Measurements from ENCODE around the gene GLCCI1.

DNA sequence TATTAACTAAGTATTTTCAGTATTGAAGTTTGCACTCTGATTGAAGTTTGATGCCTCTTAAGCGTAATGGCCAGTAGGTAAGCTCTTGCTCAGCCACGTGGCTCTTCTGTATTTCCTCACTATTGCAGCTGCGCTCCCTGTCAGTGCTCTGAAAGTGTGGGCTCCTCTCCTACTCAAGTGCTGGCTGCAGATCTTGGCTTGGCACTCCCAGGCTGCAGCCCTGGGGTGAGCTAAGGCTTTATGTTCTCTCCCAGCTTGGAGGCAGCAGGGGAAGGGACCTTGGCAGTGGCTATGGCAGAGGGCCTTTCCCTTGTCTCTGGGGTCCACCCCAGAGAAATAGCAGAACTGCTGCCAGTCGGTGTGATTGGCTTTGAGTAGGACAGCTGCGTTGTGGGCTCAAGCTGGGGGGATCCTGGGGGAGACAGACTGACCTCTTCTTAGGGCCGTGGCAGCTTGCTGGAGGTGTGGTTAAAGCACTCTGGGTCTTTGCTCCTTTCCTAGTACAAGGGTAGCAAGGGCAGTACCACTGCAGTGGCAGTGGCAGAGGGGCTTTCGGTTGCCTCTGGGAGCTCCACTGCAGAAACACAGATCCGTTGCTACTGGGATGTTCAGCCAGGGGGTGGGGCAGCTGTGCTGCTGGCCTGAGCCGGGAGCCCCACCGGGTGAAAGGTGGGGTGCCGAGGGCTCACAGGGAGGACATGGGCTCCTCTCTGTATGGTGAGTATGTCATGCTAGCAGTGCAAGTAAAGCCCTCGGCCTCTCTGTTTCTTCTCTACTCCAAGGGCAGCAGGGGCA lies 100.5 kb downstream of the GLCCI1 start:
- TF ChIP-seq ZNF8 (CRISPR knock-in tag; IDR thresholded peaks at IDR 0.05): no peak
- TF ChIP-seq ZFP30 (CRISPR knock-in tag; IDR thresholded peaks at IDR 0.05): no peak
- no peak for TF ChIP-seq PATZ1 (CRISPR knock-in tag; IDR thresholded peaks at IDR 0.05; ENCODE audit: borderline replicate concordance)
- TF ChIP-seq PPARA (CRISPR knock-in tag; IDR thresholded peaks at IDR 0.05; ENCODE audit: borderline replicate concordance): no peak
- TF ChIP-seq GLIS3 (CRISPR knock-in tag; IDR thresholded peaks at IDR 0.05): no peak
- no peak for TF ChIP-seq ZFP3 (CRISPR knock-in tag; IDR thresholded peaks at IDR 0.05)
- TF ChIP-seq, protein P1, sequence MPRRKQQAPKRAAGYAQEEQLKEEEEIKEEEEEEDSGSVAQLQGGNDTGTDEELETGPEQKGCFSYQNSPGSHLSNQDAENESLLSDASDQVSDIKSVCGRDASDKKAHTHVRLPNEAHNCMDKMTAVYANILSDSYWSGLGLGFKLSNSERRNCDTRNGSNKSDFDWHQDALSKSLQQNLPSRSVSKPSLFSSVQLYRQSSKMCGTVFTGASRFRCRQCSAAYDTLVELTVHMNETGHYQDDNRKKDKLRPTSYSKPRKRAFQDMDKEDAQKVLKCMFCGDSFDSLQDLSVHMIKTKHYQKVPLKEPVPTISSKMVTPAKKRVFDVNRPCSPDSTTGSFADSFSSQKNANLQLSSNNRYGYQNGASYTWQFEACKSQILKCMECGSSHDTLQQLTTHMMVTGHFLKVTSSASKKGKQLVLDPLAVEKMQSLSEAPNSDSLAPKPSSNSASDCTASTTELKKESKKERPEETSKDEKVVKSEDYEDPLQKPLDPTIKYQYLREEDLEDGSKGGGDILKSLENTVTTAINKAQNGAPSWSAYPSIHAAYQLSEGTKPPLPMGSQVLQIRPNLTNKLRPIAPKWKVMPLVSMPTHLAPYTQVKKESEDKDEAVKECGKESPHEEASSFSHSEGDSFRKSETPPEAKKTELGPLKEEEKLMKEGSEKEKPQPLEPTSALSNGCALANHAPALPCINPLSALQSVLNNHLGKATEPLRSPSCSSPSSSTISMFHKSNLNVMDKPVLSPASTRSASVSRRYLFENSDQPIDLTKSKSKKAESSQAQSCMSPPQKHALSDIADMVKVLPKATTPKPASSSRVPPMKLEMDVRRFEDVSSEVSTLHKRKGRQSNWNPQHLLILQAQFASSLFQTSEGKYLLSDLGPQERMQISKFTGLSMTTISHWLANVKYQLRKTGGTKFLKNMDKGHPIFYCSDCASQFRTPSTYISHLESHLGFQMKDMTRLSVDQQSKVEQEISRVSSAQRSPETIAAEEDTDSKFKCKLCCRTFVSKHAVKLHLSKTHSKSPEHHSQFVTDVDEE (CRISPR knock-in tag; IDR thresholded peaks at IDR 0.05): no peak
- TF ChIP-seq, protein P2, sequence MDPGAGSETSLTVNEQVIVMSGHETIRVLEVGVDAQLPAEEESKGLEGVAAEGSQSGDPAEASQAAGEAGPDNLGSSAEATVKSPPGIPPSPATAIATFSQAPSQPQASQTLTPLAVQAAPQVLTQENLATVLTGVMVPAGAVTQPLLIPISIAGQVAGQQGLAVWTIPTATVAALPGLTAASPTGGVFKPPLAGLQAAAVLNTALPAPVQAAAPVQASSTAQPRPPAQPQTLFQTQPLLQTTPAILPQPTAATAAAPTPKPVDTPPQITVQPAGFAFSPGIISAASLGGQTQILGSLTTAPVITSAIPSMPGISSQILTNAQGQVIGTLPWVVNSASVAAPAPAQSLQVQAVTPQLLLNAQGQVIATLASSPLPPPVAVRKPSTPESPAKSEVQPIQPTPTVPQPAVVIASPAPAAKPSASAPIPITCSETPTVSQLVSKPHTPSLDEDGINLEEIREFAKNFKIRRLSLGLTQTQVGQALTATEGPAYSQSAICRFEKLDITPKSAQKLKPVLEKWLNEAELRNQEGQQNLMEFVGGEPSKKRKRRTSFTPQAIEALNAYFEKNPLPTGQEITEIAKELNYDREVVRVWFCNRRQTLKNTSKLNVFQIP (CRISPR knock-in tag; IDR thresholded peaks at IDR 0.05; ENCODE audit: borderline replicate concordance, low read depth): no peak
- TF ChIP-seq TOX (CRISPR knock-in tag; IDR thresholded peaks at IDR 0.05; ENCODE audit: borderline replicate concordance): no peak
- TF ChIP-seq ESRRG (CRISPR knock-in tag; IDR thresholded peaks at IDR 0.05): no peak
- no peak for TF ChIP-seq RARB (CRISPR knock-in tag; IDR thresholded peaks at IDR 0.05)

All from SK-N-SH treated with all-trans-retinoic acid at 6 μM for 48 hours (cell line).